ENCODE results near the gene TSC2. TPM values are rescaled to one million over a fixed set of nuclear protein-coding genes. Genes with fewer than 3 reads are reported as not detected.

TSC2 gene
- total and polyA plus RNA-seq, 2 of the 13 experiments (the other 11 are each of a cell fraction or from before 2014, with no cell fraction given) = 19.6 to 40.4 TPM

- TF ChIP-seq, protein P1, sequence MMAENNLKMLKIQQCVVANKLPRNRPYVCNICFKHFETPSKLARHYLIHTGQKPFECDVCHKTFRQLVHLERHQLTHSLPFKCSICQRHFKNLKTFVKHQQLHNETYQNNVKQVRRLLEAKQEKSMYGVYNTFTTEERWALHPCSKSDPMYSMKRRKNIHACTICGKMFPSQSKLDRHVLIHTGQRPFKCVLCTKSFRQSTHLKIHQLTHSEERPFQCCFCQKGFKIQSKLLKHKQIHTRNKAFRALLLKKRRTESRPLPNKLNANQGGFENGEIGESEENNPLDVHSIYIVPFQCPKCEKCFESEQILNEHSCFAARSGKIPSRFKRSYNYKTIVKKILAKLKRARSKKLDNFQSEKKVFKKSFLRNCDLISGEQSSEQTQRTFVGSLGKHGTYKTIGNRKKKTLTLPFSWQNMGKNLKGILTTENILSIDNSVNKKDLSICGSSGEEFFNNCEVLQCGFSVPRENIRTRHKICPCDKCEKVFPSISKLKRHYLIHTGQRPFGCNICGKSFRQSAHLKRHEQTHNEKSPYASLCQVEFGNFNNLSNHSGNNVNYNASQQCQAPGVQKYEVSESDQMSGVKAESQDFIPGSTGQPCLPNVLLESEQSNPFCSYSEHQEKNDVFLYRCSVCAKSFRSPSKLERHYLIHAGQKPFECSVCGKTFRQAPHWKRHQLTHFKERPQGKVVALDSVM (CRISPR knock-in tag; IDR thresholded peaks at IDR 0.05) = peak; percentile 36; the same call in 1 of the 2 replicates
- TF ChIP-seq HMG20B (CRISPR knock-in tag; conservative IDR thresholded peaks at IDR 0.05) (no peak), GLMP (CRISPR knock-in tag; IDR thresholded peaks at IDR 0.05; ENCODE audit: borderline replicate concordance) (no peak), FIP1L1 (IDR thresholded peaks at IDR 0.05; ENCODE audit: borderline replicate concordance, insufficient read depth, low read depth, low read length) (no peak), HNRNPH1 (optimal IDR thresholded peaks at IDR 0.05; ENCODE audit: low read depth, low read length) (no peak), SRSF4 (IDR thresholded peaks at IDR 0.05; ENCODE audit: low read depth, low read length, poor library complexity, severe bottlenecking) (no peak), ZC3H4 (CRISPR knock-in tag; IDR thresholded peaks at IDR 0.05; ENCODE audit: borderline replicate concordance) (no peak; the same call in 1 of the 2 replicates), SMAD1 (CRISPR knock-in tag; IDR thresholded peaks at IDR 0.05; ENCODE audit: borderline replicate concordance, low read depth) (no peak; the same call in 1 of the 2 replicates), ZNF501 (CRISPR knock-in tag; IDR thresholded peaks at IDR 0.05) (peak; percentile 95), ZNF253 (CRISPR knock-in tag; IDR thresholded peaks at IDR 0.05; ENCODE audit: borderline replicate concordance) (no peak), ZNF781 (CRISPR knock-in tag; IDR thresholded peaks at IDR 0.05; ENCODE audit: borderline replicate concordance, not compliant biosample characterization) (peak; percentile 47), ZNF260 (CRISPR knock-in tag; IDR thresholded peaks at IDR 0.05; ENCODE audit: borderline replicate concordance, low read depth) (no peak), SKI (IDR thresholded peaks at IDR 0.05; ENCODE audit: partially characterized antibody) (peak; percentile 34), TCF7L2 (IDR thresholded peaks at IDR 0.05; ENCODE audit: low read depth, low read length) (no peak), SAP130 (CRISPR knock-in tag; IDR thresholded peaks at IDR 0.05; ENCODE audit: low read depth) (peak; percentile 83), KLF6 (CRISPR knock-in tag; IDR thresholded peaks at IDR 0.05) (peak; percentile 69; the same call in 1 of the 2 replicates), CEBPG (CRISPR knock-in tag; IDR thresholded peaks at IDR 0.05) (no peak; the same call in 1 of the 2 replicates)
- TF ChIP-seq, protein P2, sequence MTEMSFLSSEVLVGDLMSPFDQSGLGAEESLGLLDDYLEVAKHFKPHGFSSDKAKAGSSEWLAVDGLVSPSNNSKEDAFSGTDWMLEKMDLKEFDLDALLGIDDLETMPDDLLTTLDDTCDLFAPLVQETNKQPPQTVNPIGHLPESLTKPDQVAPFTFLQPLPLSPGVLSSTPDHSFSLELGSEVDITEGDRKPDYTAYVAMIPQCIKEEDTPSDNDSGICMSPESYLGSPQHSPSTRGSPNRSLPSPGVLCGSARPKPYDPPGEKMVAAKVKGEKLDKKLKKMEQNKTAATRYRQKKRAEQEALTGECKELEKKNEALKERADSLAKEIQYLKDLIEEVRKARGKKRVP (CRISPR knock-in tag; IDR thresholded peaks at IDR 0.05) = no peak
- TF ChIP-seq, protein P3, sequence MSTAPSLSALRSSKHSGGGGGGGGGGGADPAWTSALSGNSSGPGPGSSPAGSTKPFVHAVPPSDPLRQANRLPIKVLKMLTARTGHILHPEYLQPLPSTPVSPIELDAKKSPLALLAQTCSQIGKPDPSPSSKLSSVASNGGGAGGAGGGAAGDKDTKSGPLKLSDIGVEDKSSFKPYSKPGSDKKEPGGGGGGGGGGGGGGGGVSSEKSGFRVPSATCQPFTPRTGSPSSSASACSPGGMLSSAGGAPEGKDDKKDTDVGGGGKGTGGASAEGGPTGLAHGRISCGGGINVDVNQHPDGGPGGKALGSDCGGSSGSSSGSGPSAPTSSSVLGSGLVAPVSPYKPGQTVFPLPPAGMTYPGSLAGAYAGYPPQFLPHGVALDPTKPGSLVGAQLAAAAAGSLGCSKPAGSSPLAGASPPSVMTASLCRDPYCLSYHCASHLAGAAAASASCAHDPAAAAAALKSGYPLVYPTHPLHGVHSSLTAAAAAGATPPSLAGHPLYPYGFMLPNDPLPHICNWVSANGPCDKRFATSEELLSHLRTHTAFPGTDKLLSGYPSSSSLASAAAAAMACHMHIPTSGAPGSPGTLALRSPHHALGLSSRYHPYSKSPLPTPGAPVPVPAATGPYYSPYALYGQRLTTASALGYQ (CRISPR knock-in tag; IDR thresholded peaks at IDR 0.05) = no peak
- TF ChIP-seq, protein P4, sequence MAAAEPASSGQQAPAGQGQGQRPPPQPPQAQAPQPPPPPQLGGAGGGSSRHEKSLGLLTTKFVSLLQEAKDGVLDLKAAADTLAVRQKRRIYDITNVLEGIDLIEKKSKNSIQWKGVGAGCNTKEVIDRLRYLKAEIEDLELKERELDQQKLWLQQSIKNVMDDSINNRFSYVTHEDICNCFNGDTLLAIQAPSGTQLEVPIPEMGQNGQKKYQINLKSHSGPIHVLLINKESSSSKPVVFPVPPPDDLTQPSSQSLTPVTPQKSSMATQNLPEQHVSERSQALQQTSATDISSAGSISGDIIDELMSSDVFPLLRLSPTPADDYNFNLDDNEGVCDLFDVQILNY (CRISPR knock-in tag; conservative IDR thresholded peaks at IDR 0.05) = no peak
Observed at GRCh38 chr16:2023092-2024031, 24.4 kb upstream of the TSC2 start (continued).
